Neural crest cell (in vitro differentiated cells): ENCODE results near the gene HRK. TPM values are rescaled to one million over a fixed set of nuclear protein-coding genes. Genes with fewer than 3 reads are reported as not detected.
A peak's percentile ranks its signal among the peaks of the same experiment; 100 is the strongest.

Source experiments
- DNase-seq: peaks from one replicate; pipeline ENCODE4 v3.0.0; 2021; ENCODE audit warnings: low read depth, mixed read lengths, low spot score
- H3K27ac Mint-ChIP-seq: one replicate; pipeline ENCODE4 v1.8.0; 2021; ENCODE audit warnings: mild to moderate bottlenecking, mixed read lengths; ENCODE audit not compliant: unreplicated experiment
- H3K27me3 Mint-ChIP-seq: 2 replicates; pipeline ENCODE4 v1.8.0; 2021; ENCODE audit warnings: low read depth, mild to moderate bottlenecking, mixed read lengths
- H3K36me3 Mint-ChIP-seq: 2 replicates; pipeline ENCODE4 v1.8.0; 2021; ENCODE audit warnings: low read depth, mild to moderate bottlenecking, mixed read lengths
- H3K4me1 Mint-ChIP-seq: 2 replicates; pipeline ENCODE4 v1.8.0; 2021; ENCODE audit warnings: mixed read lengths
- H3K4me3 Mint-ChIP-seq: one replicate; pipeline ENCODE4 v1.8.0; 2021; ENCODE audit warnings: mild to moderate bottlenecking, mixed read lengths
- H3K9me3 Mint-ChIP-seq: 2 replicates; pipeline ENCODE4 v1.8.0; 2021; ENCODE audit warnings: mixed read lengths
- CTCF ChIP-seq: fragments of 200-600 bp; sonication (generic); conservative IDR thresholded peaks from 2 replicates; pipeline ENCODE4 v1.5.0; 2021; ENCODE audit warnings: antibody characterized with exemption, mild to moderate bottlenecking
- total RNA-seq: library from RNA; stranded (reverse); gene quantifications from 2 replicates; pipeline ENCODE4 v1.2.1, GENCODE V29; 2021

HRK gene
- total RNA-seq, 1 donor from 2014 or later = 2.2 TPM

GRCh38 chr12:116896411-116896924 is 15.2 kb upstream of the HRK start:
- no peaks in the 10 kb centered on the region for H3K36me3 Mint-ChIP-seq
- H3K4me3 Mint-ChIP-seq = no peak overlapping the region
- no peaks in the 10 kb centered on the region for H3K9me3 Mint-ChIP-seq
- H3K27ac Mint-ChIP-seq = no peak overlapping the region
- no peak for TF ChIP-seq CTCF
- no peaks in the 10 kb centered on the region for H3K4me1 Mint-ChIP-seq
- DNase-seq = no peak
- H3K27me3 Mint-ChIP-seq = peaks cover 41% of the 10 kb centered on the region

- no peak overlapping the region for H3K27ac Mint-ChIP-seq
- H3K9me3 Mint-ChIP-seq = peaks cover 4% of the 10 kb centered on the region
- no peak overlapping the region for H3K4me3 Mint-ChIP-seq
- no peaks in the 10 kb centered on the region for H3K4me1 Mint-ChIP-seq
- peaks cover 33% of the 10 kb centered on the region for H3K27me3 Mint-ChIP-seq
- TF ChIP-seq CTCF = no peak
- H3K36me3 Mint-ChIP-seq = no peaks in the 10 kb centered on the region
- DNase-seq = no peak
Measured at GRCh38 chr12:116894913-116895312, 13.7 kb upstream of the HRK start.

- TF ChIP-seq CTCF = no peak
- no peaks in the 10 kb centered on the region for H3K4me1 Mint-ChIP-seq
- peaks cover 4% of the 10 kb centered on the region for H3K9me3 Mint-ChIP-seq
- H3K27ac Mint-ChIP-seq = peak overlapping the region; percentile 32
- H3K36me3 Mint-ChIP-seq = no peaks in the 10 kb centered on the region
- DNase-seq = no peak
- no peak overlapping the region for H3K4me3 Mint-ChIP-seq
- H3K27me3 Mint-ChIP-seq = peaks cover 29% of the 10 kb centered on the region
Measured at GRCh38 chr12:116892349-116893140, 11.3 kb upstream of the HRK start.

GRCh38 chr12:116891019-116891418 is 9.8 kb upstream of the HRK start:
- peaks cover 30% of the 10 kb centered on the region for H3K27me3 Mint-ChIP-seq
- TF ChIP-seq CTCF = no peak
- H3K36me3 Mint-ChIP-seq = no peaks in the 10 kb centered on the region
- H3K9me3 Mint-ChIP-seq = peaks cover 4% of the 10 kb centered on the region
- H3K4me3 Mint-ChIP-seq = no peak overlapping the region
- H3K4me1 Mint-ChIP-seq = no peaks in the 10 kb centered on the region
- DNase-seq = no peak
- H3K27ac Mint-ChIP-seq = no peak overlapping the region

- Mint-ChIP-seq H3K27ac (no peak overlapping the region), H3K4me3 (no peak overlapping the region), H3K4me1 (no peaks in the 10 kb centered on the region), H3K9me3 (peaks cover 4% of the 10 kb centered on the region), H3K27me3 (peaks cover 37% of the 10 kb centered on the region), H3K36me3 (no peaks in the 10 kb centered on the region)
- no peak for DNase-seq
- TF ChIP-seq CTCF = no peak
Measured at GRCh38 chr12:116890330-116890729, 9.1 kb upstream of the HRK start.
